GM12872 (cell line): ENCODE data around the gene MSMB.

ENCODE experiments used
- TF ChIP-seq, protein P1 (sequence below): IDR thresholded peaks from 3 replicates; pipeline ENCODE4 v1.5.1; 2011; ENCODE audit warnings: low read depth, mild to moderate bottlenecking, low read length, moderate library complexity; ENCODE audit not compliant: insufficient read depth

Gene MSMB

GRCh38 chr10:46031648-46032532, 14.2 kb downstream of the MSMB start:
- TF ChIP-seq, protein P1, sequence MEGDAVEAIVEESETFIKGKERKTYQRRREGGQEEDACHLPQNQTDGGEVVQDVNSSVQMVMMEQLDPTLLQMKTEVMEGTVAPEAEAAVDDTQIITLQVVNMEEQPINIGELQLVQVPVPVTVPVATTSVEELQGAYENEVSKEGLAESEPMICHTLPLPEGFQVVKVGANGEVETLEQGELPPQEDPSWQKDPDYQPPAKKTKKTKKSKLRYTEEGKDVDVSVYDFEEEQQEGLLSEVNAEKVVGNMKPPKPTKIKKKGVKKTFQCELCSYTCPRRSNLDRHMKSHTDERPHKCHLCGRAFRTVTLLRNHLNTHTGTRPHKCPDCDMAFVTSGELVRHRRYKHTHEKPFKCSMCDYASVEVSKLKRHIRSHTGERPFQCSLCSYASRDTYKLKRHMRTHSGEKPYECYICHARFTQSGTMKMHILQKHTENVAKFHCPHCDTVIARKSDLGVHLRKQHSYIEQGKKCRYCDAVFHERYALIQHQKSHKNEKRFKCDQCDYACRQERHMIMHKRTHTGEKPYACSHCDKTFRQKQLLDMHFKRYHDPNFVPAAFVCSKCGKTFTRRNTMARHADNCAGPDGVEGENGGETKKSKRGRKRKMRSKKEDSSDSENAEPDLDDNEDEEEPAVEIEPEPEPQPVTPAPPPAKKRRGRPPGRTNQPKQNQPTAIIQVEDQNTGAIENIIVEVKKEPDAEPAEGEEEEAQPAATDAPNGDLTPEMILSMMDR, result no peak

GRCh38 chr10:46030091-46030937, 15.8 kb downstream of the MSMB start, which contains the start of gene NCOA4:
Gene NCOA4, minus strand, starts transcription at chr10:46030623. Its CDS starts 13,943 bp downstream, at chr10:46016680.
- TF ChIP-seq, protein P1, result peak; percentile 86

- TF ChIP-seq, protein P1, result no peak
Measured at GRCh38 chr10:46029461-46030030, 16.5 kb downstream of the MSMB start.

DNA sequence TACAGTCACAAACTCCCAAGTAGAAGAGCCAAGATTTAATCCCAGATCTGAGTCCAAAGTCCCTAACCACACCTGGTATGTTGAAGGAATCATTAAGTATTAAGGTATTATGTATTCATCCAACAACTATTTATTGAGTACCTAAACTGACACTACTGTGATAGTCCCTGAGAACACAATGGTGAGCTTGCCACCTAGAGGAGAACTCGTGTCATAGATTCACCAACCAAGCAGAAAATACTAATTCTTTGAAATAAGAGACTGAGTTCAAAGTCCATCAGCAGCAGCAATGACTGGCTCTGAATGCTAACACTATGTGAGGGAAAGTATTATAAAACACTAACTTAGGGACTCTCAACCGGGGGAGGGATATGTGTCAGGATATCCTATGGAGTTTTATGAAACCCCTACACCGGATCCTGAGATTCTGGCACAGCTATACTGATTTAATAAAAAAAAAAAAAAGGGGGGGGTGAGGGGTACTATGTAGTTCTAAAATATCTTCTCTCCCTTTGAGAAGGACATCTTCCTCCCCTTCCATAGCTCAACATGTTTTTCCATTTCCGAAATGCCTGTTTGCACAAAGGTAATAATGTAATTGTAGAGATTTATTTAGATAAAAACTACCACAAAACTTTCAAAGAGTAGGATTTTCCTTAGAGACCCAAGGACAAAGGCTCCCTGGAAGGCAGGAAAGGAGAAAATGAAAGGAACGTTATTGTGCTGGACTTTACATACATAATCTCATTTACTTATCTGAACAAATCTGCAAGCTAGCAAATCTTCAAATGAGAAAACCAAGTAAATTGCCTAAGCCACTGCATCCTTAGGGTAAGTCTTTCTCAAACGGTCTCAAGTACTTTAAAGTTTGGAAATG, 17.2 kb downstream of the MSMB start:
- TF ChIP-seq, protein P1, result peak; percentile 63

- TF ChIP-seq, protein P1, result no peak
Measured at GRCh38 chr10:46026106-46026505, 20.0 kb downstream of the MSMB start.

- TF ChIP-seq, protein P1, result no peak
Measured at GRCh38 chr10:46025406-46025805, 20.7 kb downstream of the MSMB start.
